ENCODE measurements around the gene SMC6.

DNA sequence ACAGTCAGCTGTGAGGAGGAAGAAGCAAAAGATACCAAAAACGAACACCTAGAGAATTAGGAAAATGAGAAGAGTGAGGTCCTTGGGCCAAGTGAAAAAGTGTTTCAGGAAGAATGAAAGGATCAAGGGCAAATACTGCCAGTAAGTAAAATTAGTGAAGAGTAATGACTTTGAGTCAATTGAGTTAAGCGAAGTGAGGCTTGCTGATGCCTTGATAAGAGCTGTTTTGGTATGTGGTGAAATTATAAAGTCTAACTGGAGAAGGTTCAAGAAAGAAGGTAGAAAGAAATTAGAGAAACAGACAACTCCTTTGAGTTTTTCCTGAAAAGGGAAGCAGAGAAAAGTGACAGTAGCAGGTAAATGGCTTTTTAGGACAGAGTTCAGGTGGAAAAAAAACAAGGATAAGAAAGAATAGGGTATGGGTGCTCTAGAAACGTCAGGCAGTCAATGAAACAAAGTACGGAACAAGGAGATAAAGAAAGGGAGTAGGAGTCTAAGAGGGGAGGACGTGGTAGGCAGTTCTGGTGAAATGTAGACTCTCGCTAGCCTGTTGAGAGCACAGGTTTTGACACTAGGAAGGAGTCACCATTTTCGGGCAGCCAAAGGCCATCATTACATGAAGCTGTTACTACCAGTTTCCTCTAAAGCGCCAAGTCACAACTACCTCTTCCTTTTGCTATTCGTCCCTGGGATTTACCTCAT is 42.9 kb downstream of the SMC6 start:
- TF ChIP-seq ZNF274 (IDR thresholded peaks at IDR 0.05; ENCODE audit: low read depth, low read length) (no peak), YY1 (IDR thresholded peaks at IDR 0.05; ENCODE audit: insufficient read depth, insufficient read length) (no peak)
